Measurements from ENCODE around the gene ESX1. TPM values are rescaled to one million over a fixed set of nuclear protein-coding genes. Genes with fewer than 3 reads are reported as not detected.
A peak's percentile ranks its signal among the peaks of the same experiment; 100 is the strongest.
"Not testable (repeated sequence)": the region's sequence is repeated elsewhere in the genome, so short reads cannot be mapped to it uniquely, and the experiment has no call there.

The ESX1 gene
- total RNA-seq: not detected in 2 replicates
- not detected for polyA plus RNA-seq (2012)

DNA sequence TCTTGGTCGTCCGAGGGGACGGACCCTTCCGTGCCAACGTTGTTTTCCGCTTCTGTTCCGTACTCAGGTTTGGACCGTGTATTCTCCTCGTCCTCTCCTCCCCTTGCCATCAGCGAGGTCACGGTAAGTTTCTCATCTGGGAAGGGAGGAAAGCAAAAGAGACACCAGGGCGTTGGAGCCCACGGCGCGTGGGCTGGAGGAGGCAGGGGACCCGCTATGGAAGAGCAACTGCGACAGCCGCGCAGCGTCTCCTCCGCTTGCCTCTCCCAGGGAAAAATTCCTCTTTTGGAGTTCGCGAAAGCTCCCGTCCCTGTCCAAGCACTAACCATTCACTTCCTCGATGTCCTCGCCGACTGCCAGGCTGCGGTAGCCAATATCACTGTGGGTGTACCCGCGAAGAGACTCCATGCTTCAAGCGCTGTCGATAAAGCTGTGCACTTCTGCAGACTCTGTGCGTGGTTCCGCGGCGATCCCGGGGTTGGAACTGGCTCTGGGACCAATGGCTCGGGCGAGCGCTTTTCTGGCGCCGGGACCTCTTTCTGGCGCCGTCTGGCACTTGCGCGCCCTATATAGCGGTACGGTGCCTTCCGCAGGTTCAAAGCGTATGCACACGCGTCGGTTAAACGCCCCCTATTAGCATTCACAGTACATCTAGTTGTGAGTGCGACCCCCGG lies at the start of gene ESX1:
ESX1 (minus strand) TSS at position 492 of the 674 bp plus-strand sequence; CDS start at position 408, 84 bp downstream.
- DNase-seq (ENCODE audit: low read depth): peak; percentile 4

GRCh38 chrX:104295636-104296035 lies 40.9 kb upstream of the ESX1 start:
- DNase-seq (ENCODE audit: low read depth): no peak

GRCh38 chrX:104288961-104289360 lies 34.2 kb upstream of the ESX1 start:
- peak; percentile 58 for DNase-seq (ENCODE audit: low read depth)

DNA sequence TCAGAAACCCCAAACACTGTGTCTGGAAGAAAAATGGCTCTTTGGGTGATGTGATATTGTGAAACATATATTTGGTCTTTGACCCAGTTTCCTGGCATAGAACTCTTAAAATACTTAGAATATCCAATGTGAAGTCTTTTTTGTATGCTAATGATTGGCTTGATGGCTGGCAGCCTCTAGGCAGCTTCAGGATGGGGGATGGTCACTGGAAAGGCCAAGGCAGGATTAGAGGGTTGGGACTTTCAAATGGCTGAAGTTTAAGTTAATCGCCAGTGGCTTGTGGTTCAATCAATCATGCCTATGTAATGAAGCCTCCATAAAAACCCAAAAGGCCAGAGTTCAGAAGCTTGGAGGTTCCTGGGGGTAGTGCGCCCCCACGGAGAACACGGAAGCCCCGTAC lies 33.5 kb upstream of the ESX1 start:
- DNase-seq (ENCODE audit: low read depth): no peak

DNA sequence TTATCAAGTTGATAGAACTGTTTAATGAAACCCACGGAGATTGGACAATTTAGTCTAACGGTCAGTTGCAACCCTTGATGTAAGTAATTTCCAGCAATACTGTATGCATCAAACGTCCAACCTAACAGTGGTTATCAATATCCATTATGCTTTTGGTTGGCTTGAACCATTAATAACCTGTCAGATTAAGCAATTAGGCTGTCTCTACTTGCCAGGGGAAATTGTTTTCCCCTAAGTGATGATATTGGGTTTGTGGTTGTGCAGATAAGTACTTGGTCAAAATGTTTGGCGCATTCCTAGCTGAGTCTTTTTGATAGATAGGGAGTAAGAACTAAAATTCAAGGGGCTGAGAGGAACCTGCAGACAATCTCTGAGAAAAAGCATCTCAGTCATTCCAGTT lies 30.5 kb upstream of the ESX1 start:
- no peak for DNase-seq (ENCODE audit: low read depth)

GRCh38 chrX:104284507-104284906 lies 29.8 kb upstream of the ESX1 start:
- peak; percentile 50 for DNase-seq (ENCODE audit: low read depth)

- DNase-seq (ENCODE audit: low read depth): no peak
Observed at GRCh38 chrX:104282166-104282725, 27.5 kb upstream of the ESX1 start.

GRCh38 chrX:104281564-104281963 lies 26.8 kb upstream of the ESX1 start:
- no peak for DNase-seq (ENCODE audit: low read depth)

DNA sequence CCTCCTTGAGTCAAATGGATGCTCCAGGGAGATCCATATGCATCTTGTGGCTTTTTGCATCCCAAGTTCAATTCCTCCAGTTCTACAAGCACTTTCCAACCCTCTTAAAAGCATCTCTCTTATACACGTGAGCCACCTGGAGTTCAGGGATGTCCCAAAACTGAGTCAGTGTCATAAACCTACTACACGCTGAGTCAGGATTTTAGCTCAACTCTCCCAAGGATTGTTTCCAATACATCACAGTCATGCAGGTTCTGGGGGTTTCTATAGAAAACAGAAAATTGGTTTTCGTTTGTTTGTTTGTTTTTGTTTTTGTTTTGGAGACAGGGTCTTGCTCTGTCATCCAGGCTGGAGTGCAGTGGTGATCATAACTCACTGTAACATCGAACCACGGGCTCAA lies 25.9 kb upstream of the ESX1 start:
- no peak for DNase-seq (ENCODE audit: low read depth)

DNA sequence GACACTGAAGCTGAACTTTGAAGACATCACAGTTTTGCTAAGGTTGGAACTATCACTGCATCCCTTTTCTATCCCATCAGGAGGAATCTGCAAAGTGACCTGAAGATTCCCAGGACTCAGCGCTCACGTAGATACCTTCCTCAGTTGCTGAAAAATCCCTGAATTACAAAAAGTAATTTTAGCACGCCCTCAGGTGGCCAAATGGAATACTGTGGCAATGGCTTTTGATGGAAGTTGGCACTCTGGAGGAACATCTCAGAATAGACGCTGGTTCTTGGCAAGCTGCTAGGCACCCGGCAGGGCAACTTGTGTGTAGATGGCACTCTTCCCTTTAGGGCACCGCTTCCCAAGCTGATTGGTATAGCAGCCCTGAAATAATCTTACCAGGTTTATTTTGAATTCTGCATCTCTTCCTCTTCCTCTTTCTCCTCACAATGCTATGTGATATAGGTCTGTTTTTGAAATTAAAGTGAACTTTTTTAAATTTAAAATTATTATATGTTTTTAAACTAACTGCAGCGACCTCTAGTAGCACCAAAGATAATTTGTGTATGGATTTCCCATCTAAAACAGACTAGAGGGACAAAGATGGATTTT lies 16.3 kb upstream of the ESX1 start:
- DNase-seq (ENCODE audit: low read depth): peak; percentile 53

GRCh38 chrX:104270212-104270611 lies 15.5 kb upstream of the ESX1 start:
- no peak for DNase-seq (ENCODE audit: low read depth)

- DNase-seq (ENCODE audit: low read depth): no peak
Observed at GRCh38 chrX:104255465-104255864, 732 bp upstream of the ESX1 start.

DNA sequence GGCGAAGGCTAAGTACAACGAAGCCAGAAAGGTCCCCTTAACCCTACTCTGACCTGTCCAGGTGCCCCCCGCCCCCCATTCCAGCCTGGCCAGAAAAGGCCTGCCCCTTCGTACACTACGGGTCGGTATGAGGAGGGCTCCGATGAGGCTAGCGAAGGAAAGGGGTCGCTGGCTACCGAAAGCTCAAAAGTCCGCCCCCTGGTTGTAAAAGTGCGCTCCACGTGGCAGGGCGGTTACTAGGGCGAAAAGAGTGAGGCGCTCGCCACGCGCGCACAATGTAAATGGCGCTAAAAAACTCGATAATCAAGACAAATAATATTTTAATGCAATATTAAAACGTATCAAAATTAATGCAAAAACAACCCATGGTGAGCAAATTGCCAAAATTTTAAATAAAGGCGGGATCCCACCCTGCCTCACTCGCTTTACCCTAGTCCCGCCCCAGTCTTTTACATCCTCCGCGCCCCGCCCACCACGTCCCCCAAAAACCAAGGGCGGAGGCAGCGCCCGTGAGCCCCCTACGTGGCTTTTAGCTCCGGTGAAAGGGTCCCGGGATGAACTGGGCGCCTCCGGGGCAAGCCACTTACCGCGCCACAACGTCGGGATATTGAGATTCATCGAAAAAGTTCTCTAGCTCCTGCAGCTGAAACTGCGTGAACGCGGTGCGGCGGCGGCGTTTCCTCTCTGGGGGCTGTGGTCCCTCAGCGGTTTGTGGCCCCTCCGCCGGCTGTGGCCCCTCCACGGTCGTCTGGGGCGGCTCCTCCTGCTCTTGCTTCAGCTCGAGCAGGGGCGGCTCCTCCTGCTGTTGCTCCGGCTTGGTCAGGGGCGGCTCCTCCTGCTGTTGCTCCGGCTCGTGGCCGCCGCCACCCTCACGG lies 929 bp downstream of the ESX1 start:
- peak; percentile 1 for DNase-seq (ENCODE audit: low read depth)

GRCh38 chrX:104250470-104250869 lies 4.3 kb downstream of the ESX1 start:
- DNase-seq (ENCODE audit: low read depth): no peak

- not testable (repeated sequence) for DNase-seq (ENCODE audit: low read depth)
Observed at GRCh38 chrX:104230060-104230459, 24.7 kb downstream of the ESX1 start.

GRCh38 chrX:104211187-104211586 lies 43.5 kb downstream of the ESX1 start:
- no peak for DNase-seq (ENCODE audit: low read depth)

- no peak for DNase-seq (ENCODE audit: low read depth)
Observed at GRCh38 chrX:104205548-104205947, 49.2 kb downstream of the ESX1 start.

Other genes starting within 250 kb of the ESX1 start
- not detected in 2 replicates for gene H2BW1, start 241.2 kb downstream of the ESX1 start, total RNA-seq
- not detected in 2 replicates for gene H2BW2, start 215.0 kb downstream of the ESX1 start, total RNA-seq
- gene TMSB15C, start 178.7 kb downstream of the ESX1 start, total RNA-seq: 3.2 and 3.4 TPM in 2 replicates
- gene ZCCHC18, start 142.4 kb downstream of the ESX1 start, total RNA-seq: 0.26 and 0.40 TPM in 2 replicates
- 3.9 and 5.3 TPM in 2 replicates for gene SLC25A53, start 97.9 kb downstream of the ESX1 start, total RNA-seq
- gene FAM199X, start 88.5 kb downstream of the ESX1 start, total RNA-seq: 29.1 and 39.1 TPM in 2 replicates

All from myocyte (in vitro differentiated cells).